NCI-H2107 (cell line): Measurements from ENCODE around the gene NTRK2.

Experiments
- DNase-seq: peaks from one replicate; lab custom pipeline; 2025; lab: John Stamatoyannopoulos, UW

The NTRK2 gene

GRCh38 chr9:84939774-84940173 is 270.2 kb downstream of the NTRK2 start:
- no peak for DNase-seq

GRCh38 chr9:84940294-84940693 is 270.8 kb downstream of the NTRK2 start:
- no peak for DNase-seq

DNA sequence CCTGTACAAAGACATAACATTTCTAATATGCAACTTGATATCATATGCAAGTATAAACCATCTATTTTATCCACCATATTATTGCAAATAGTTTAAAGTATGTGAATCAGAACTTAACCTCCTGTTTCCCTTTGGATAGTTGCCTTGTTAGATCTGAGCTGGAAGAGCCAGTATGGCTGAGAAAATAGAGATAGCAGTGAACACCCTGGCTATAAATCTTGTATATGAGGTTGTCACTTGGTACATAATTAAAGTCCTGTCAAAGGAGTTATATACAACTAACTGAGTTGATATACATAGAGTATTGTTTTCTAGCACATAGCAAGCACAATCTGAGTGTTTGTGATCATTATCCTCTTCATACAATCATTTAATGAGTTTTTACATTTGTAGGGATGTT is 272.3 kb downstream of the NTRK2 start:
- no peak for DNase-seq

GRCh38 chr9:84943482-84944050 is 274.0 kb downstream of the NTRK2 start:
- DNase-seq, result no peak

DNA sequence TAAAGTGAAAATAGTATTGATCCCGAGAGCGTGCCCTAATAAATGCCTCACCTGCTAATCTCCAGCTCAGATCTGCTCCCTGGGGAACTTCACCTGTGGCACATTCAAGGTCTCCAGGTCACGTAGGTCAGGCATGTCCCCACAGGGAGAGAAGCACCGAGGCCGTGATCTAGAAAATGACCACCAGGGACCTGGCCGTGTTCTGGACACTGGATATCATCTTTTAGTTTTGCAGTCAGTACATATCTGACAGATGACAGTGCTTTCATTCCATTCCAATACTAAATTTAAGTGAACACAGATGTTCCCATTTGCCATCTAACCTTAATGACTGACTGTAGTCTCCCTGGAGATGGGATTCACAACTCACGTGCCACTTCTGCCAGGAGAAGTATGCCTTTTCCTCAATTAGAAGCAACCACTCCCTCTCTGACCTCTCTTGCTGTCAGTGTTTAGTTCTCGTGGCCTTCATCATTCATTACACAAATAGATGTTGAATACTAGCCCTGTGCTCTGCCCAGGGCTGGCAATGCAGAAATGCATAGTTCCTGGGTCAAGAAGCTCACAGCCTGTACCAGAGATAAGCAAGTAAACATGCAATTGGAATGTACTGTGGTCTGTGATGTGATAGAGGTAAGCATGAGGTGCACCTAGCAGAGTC is 276.5 kb downstream of the NTRK2 start:
- DNase-seq, result no peak

GRCh38 chr9:84947412-84947972 is 278.0 kb downstream of the NTRK2 start:
- no peak for DNase-seq

DNA sequence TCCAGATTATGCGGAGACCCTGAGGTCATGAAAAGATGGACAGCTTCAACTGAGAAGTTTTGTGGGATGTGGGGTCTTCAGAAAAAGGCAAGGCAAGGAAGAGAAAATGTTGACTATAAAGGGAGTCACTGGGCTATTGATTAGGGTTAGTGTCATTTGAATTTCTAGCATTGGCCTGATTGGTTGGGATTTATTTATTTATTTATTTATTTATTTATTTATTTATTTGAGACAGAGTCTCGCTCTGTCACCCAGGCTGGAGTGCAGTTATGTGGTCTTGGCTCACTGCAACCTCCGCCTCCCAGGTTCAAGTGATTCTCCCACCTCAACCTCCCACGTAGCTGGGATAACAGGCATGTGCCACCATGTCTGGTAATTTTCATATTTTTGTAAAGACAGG is 279.7 kb downstream of the NTRK2 start:
- no peak for DNase-seq

DNA sequence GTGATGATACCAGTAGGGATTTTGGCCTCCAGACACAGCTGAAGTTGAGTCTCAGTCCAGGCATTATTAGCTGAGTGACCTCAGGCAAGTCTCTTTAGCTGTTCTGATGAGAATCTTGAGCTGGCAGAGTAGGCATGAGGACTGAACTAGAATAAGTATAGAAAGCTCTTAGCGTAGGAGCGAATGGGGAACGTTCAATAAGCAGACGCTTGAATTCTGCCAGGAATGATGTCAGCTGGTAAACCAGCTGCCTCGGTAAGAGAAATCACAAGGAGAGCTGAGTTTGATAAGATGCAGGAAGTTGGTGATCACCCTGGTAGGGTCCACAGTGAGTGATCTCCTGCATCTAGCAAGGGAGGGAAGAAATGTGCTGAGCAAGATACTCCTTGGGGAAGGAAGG is 280.4 kb downstream of the NTRK2 start:
- DNase-seq, result no peak

- no peak for DNase-seq
Measured at GRCh38 chr9:84950879-84951811, 281.6 kb downstream of the NTRK2 start.

GRCh38 chr9:84953252-84953773 is 283.8 kb downstream of the NTRK2 start:
- DNase-seq, result no peak

GRCh38 chr9:84953797-84954705 is 284.5 kb downstream of the NTRK2 start:
- peak; percentile 6 for DNase-seq

DNA sequence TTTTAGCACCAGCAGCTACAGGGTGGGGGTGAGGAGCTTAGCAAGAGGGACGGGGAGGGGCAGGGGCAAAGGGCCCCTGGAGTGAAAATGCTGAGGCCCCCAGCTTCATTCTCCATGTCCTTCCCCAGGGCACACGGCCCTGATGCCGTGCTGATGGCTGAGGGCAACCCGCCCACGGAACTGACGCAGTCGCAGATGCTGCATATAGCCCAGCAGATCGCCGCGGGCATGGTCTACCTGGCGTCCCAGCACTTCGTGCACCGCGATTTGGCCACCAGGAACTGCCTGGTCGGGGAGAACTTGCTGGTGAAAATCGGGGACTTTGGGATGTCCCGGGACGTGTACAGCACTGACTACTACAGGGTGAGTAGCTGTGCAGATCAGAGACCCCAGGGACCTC is 285.6 kb downstream of the NTRK2 start:
- no peak for DNase-seq

DNA sequence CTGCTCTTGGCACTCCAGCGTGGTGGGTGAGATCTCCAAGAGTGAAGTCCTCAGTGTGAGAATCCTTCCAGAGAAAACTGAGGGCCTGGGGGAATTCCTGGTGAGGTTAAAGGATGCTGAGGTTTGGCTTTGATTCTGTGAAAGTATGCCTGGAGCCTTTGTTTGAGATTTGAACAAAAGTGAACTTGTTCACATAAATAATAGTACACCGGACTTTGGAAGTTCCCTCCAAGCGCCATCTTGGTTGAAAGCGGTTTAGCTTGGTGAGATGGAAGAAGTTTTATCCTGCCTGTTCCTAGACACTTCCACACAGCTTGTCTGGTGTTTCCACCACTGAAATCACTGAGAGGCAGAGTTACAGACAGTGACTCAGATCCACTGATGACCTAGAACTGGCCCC is 286.4 kb downstream of the NTRK2 start:
- no peak for DNase-seq

DNA sequence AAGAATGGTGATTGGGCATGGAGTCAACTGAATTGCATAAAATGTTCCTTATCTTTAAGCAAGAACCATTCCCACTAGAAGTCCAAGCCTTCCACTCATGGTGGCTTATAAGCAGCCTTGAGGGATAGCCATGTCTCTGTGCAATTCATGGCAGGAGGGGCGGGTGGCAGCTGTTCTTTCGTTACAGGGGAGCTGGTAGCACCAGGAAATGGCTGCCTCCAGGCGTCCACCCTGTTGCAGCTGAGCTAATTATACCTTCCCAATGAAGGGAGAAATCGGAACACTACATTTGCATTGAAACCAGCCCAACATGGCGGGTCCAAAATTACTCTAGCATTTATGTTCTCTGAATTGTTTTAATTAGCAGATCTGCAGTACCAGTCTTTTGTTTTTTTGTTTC is 289.8 kb downstream of the NTRK2 start:
- no peak for DNase-seq

GRCh38 chr9:84966876-84967830 is 297.6 kb downstream of the NTRK2 start:
- DNase-seq, result no peak

DNA sequence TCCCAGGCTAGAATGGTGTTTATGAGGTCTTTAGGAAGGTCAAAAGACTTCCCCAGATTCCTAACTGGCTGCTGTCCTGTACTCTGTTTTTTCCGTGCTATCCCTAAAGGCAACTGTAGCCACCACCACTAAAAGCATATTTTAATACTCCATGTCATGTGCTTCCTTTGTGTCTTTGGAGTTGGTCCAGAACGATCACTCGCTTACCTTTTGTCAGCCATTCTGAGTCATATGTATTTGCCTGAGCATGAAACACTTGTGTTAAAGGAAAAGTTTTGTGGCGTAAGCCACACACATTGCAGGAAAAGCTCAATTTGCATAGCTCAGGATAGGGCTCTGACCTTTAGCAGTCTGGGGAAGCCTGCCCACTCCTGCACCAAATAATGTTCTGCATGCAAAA is 299.6 kb downstream of the NTRK2 start:
- no peak for DNase-seq

DNA sequence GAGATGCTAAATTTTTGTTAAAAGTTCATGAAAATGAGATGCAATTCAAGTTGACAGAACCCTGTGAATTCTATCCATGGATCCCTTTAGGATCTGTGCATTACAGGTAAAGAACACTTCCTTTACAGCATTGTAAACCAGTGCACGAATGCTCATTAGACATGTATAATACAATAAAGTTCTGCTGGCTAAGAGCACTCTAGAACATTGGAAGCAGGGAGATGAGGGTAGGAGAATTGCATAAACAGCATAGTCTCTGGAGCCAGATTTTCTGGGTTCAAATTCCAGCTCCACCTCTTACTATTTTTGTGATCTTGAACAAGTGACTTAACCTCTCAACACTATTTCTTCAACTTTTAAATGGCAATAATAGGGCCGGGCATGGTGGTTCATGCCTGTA is 300.2 kb downstream of the NTRK2 start:
- DNase-seq, result no peak

- no peak for DNase-seq
Measured at GRCh38 chr9:84970432-84970831, 300.9 kb downstream of the NTRK2 start.

DNA sequence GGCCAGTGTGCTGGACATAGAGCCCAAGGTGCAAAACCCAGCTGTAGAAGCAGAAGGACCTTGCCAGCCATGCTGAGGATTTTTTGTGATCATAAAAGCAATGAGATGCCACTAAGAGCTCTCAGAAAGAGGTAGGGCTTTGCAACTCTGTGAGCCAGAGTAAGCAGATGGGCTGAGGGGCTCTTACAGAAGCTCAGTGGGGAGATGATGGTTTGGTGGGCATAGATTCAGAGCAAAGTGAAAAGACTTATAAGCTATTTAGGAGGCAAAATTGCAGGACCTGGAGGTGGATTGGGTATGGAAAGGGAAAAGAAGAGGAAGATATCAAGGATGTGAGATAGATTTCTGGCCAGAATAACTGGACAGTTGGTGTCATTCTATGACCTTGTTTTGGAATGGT is 302.0 kb downstream of the NTRK2 start:
- DNase-seq, result no peak

DNA sequence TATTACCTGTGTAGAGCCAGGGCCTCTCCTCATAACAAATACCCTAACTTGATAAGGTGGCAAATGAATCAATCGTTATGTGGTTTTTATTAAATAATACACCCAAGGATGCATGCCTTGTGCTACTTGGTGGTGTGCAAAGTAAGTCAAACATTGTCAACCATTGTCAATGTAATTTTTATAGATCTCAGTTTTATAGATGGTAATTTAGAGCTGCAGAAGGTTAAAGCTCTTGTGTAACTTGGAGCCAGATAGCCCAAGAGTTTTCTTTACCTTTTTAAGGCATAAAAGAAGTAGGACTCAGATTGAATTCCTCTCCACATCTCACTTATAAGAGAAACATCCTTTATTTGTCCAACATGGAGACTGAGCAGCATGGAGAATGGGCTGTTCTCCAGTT is 304.7 kb downstream of the NTRK2 start:
- DNase-seq, result no peak
